Measurements from ENCODE around the gene PFKL. TPM values are rescaled to one million over a fixed set of nuclear protein-coding genes. Genes with fewer than 3 reads are reported as not detected.

The PFKL gene
- total and polyA plus RNA-seq, 2 of the 8 experiments (the other 6 are each of a cell fraction or from before 2014, with no cell fraction given), result 80.2 to 82.3 TPM

DNA sequence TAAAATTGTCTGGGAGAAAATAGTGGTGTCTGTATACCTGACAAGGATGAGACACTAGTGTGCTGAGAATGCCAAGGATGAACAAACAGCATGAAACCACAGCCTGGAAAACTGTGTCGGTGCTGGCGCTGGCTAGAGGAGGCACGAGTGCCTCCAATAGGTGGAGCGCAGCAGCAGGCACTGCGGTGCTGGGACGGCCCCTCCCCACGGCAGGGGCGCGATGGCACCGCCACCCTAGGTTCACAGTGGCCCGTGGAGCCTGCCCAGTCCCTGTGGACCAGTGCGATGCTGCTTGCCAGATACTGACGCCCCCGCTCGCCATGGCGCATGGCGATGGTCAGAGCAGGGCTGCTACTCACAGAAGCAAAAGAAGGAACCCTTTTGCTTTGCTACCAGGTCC is 32.5 kb downstream of the PFKL start:
- CTCF ChIA-PET (ENCODE audit: partially characterized antibody), result interaction anchor here (0.8 to 1.6 kb wide), 3 partner anchors 11 to 52 kb away, joined by 3 to 4 read pairs (median 4); no protein-coding TSS in a partner anchor
- POLR2A ChIA-PET (ENCODE audit: partially characterized antibody), result interaction anchor here (2.0 to 3.7 kb wide), 2 partner anchors 9 to 11 kb away, joined by 8 to 11 read pairs; no protein-coding TSS in a partner anchor
- DNase-seq (ENCODE audit: low read depth in 1 of 2, low spot score in 2 of 2), result no peak

More for the DNA sequence above, 32.5 kb downstream of the PFKL start:
- H2BK15ac ChIP-seq (ENCODE audit: low read length), result no peak overlapping the region
- no peak overlapping the region for H4K8ac ChIP-seq (ENCODE audit: extremely low read depth, insufficient read depth, low read length)
- H3K18ac ChIP-seq (ENCODE audit: extremely low read depth, low read length), result no peak overlapping the region
- no peak overlapping the region for H3K27ac ChIP-seq (ENCODE audit: low read depth, low read length)
- H3K9me3 ChIP-seq (ENCODE audit: insufficient read depth in 2 of 2, low read depth in 1 of 2, low read length in 1 of 2), result no peaks in the 10 kb centered on the region
- H3K9ac ChIP-seq (replicated peaks in 1 of 4; ENCODE audit: extremely low read depth in 1 of 4, low read depth in 3 of 4, low read length in 3 of 4), result no peak overlapping the region
- H3K36me3 ChIP-seq (ENCODE audit: control insufficient read depth in 2 of 4, insufficient read depth in 4 of 4, low read length in 3 of 4), result peaks cover 0 to 4% (median 0%) of the 10 kb centered on the region in 4 experiments; a peak in 1 of 8 replicates
- no peak overlapping the region for H2BK12ac ChIP-seq (ENCODE audit: low read depth, low read length)
- no peak overlapping the region for H3K56ac ChIP-seq (replicated peaks; ENCODE audit: insufficient read length, low read depth, low read length)
- H3K79me1 ChIP-seq (ENCODE audit: low read depth, low read length), result no peaks in the 10 kb centered on the region
- no peak overlapping the region for H2BK5ac ChIP-seq (ENCODE audit: low read depth, low read length)
- no peak overlapping the region for H2BK120ac ChIP-seq (replicated peaks; ENCODE audit: low read depth, low read length)
- no peak overlapping the region for H3K23ac ChIP-seq (ENCODE audit: insufficient read length)
- peak overlapping the region; percentile 65 for H4K91ac ChIP-seq (replicated peaks; ENCODE audit: insufficient read length, low read length)
- H2AFZ ChIP-seq (ENCODE audit: low read length), result no peak overlapping the region
- no peak overlapping the region for H3K4me3 ChIP-seq (ENCODE audit: extremely low read depth in 1 of 4, insufficient read depth in 2 of 4, low read depth in 3 of 4, low read length in 4 of 4)
- TF ChIP-seq GABPA (IDR thresholded peaks at IDR 0.05; ENCODE audit: borderline replicate concordance, insufficient read depth, low read length) (peak; percentile 35; the same call in 1 of the 2 replicates), CEBPB (IDR thresholded peaks at IDR 0.05; ENCODE audit: low read depth, low read length) (no peak), HDAC6 (IDR thresholded peaks at IDR 0.05; ENCODE audit: low read depth, low read length) (no peak), SIX5 (IDR thresholded peaks at IDR 0.05; ENCODE audit: low read depth, low read length) (no peak), RAD21 (IDR thresholded peaks at IDR 0.05 in 1 of 2, conservative IDR thresholded peaks at IDR 0.05 in 1 of 2; ENCODE audit: low read depth in 2 of 2, low read length in 2 of 2) (peak; percentile 45 to 61)
- TF ChIP-seq, protein P1, sequence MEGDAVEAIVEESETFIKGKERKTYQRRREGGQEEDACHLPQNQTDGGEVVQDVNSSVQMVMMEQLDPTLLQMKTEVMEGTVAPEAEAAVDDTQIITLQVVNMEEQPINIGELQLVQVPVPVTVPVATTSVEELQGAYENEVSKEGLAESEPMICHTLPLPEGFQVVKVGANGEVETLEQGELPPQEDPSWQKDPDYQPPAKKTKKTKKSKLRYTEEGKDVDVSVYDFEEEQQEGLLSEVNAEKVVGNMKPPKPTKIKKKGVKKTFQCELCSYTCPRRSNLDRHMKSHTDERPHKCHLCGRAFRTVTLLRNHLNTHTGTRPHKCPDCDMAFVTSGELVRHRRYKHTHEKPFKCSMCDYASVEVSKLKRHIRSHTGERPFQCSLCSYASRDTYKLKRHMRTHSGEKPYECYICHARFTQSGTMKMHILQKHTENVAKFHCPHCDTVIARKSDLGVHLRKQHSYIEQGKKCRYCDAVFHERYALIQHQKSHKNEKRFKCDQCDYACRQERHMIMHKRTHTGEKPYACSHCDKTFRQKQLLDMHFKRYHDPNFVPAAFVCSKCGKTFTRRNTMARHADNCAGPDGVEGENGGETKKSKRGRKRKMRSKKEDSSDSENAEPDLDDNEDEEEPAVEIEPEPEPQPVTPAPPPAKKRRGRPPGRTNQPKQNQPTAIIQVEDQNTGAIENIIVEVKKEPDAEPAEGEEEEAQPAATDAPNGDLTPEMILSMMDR (IDR thresholded peaks at IDR 0.05; ENCODE audit: control extremely low read depth in 1 of 3, insufficient read depth in 1 of 3, low read depth in 1 of 3, low read length in 3 of 3), result peak in 2 of 3 experiments; percentile 50 to 63; a peak in 3 of 4 replicates
- no peak overlapping the region for H4K5ac ChIP-seq (ENCODE audit: insufficient read length, low read depth, low read length)
- no peaks in the 10 kb centered on the region for H3K79me2 ChIP-seq (ENCODE audit: control insufficient read depth in 1 of 2, insufficient read depth in 2 of 2, low read length in 2 of 2)
- H3K14ac ChIP-seq (ENCODE audit: insufficient read length), result no peak overlapping the region
- WGBS, 2 experiments (ENCODE audit: extremely low coverage in 1 of 2, insufficient coverage in 1 of 2, insufficient read length in 1 of 2, insufficient replicate concordance in 2 of 2, low coverage in 1 of 2, low lambda C conversion rate in 2 of 2, missing lambda C conversion rate in 1 of 2), result 80% methylated on average over 9 of the region's 17 CpGs; no CpG with 5 or more reads in 1 of the 2 experiments
- no peaks in the 10 kb centered on the region for H3K23me2 ChIP-seq (ENCODE audit: low read depth, low read length)
- no peak overlapping the region for H2BK20ac ChIP-seq (ENCODE audit: low read length)
- H3K4me1 ChIP-seq (replicated peaks in 1 of 4; ENCODE audit: control insufficient read depth in 3 of 4, insufficient read depth in 4 of 4, low read length in 3 of 4), result no peaks in the 10 kb centered on the region
- no peak overlapping the region for H2AK5ac ChIP-seq (ENCODE audit: low read depth, low read length)
- no peak for FAIRE-seq
- peaks cover 0 to 6% of the 10 kb centered on the region in 2 experiments for H4K20me1 ChIP-seq (replicated peaks in 1 of 2; ENCODE audit: control insufficient read depth in 1 of 2, insufficient read depth in 2 of 2, low read length in 2 of 2)
- no peak overlapping the region for H3K4me2 ChIP-seq (ENCODE audit: insufficient read depth in 1 of 2, low read depth in 2 of 2, low read length in 2 of 2)
- H3K27me3 ChIP-seq (replicated peaks in 1 of 4; ENCODE audit: control insufficient read depth in 3 of 4, extremely low read depth in 1 of 4, insufficient read depth in 3 of 4, low read length in 3 of 4), result no peaks in the 10 kb centered on the region
- H3K4ac ChIP-seq (replicated peaks; ENCODE audit: insufficient read length, low read depth, low read length), result no peak overlapping the region

All from H1 (cell line).